HepG2 (cell line): ENCODE results near the gene TBX6. TPM values are rescaled to one million over a fixed set of nuclear protein-coding genes. Genes with fewer than 3 reads are reported as not detected.

Experiments used
- ATAC-seq: fragments of 200-7000 bp; cut with Tn5 transposase; 3 replicates; pipeline ENCODE4 v1.9.1; 2020; ENCODE audit warnings: mild to moderate bottlenecking, moderate library complexity
- BruUV-seq: library from RNA; stranded (reverse); fragments of 400-500 nt; replicated peaks from 2 replicates; lab custom pipeline; 2021; lab: Mats Ljungman, UMichigan
- CTCF ChIA-PET: fragments of 300-600 bp; formaldehyde crosslinking; extraction: SDS; loops from one replicate; lab custom pipeline; 2021; ENCODE audit warnings: low total read pairs, inconsistent platforms, low intra/inter-chr PET ratio; lab: Yijun Ruan, JAX
- POLR2A ChIA-PET: fragments of 350-600 bp; sonication (Branson Sonifier 250); formaldehyde crosslinking; loops from one replicate; lab custom pipeline; 2020; ENCODE audit warnings: antibody characterized with exemption, inconsistent platforms; lab: Yijun Ruan, JAX
- DNase-seq: peaks from one replicate; pipeline ENCODE4 v3.0.0-alpha.2; 2015; ENCODE audit warnings: low spot score
- FAIRE-seq: peaks from 3 replicates; lab custom pipeline; 2011; peaks lifted over from hg19 to GRCh38; lab: Jason Lieb, UNC
- H2AFZ ChIP-seq: one replicate; pipeline ENCODE4 v1.6.1; 2011; ENCODE audit warnings: low read length, inconsistent platforms
- H3K27ac ChIP-seq: fragments of 300-600 bp; 3 replicates; pipeline ENCODE4 v1.8.0; 2011; ENCODE audit warnings: mixed run types, mild to moderate bottlenecking, mixed read lengths, low read length, inconsistent platforms; ENCODE audit not compliant: insufficient read depth; ENCODE audit errors: extremely low read length
- H3K27me3 ChIP-seq, 2 experiments: fragments of 200-600 bp in 1 of 2; 2 replicates in 1 of 2; 3 replicates in 1 of 2; pipeline versions ENCODE4 v1.6.0 to v1.8.0; 2011; ENCODE audit warnings: low read length in 2 of 2, mild to moderate bottlenecking in 2 of 2, moderate library complexity in 2 of 2, inconsistent platforms in 1 of 2; ENCODE audit not compliant: insufficient read depth in 2 of 2, control insufficient read depth in 1 of 2
- H3K36me3 ChIP-seq, 2 experiments: fragments of 200-600 bp in 1 of 2; replicated peaks in 1 of 2; 2 replicates in 1 of 2; 3 replicates in 1 of 2; pipeline versions ENCODE4 v1.5.1 to v1.8.0; 2011; ENCODE audit warnings: low read length in 2 of 2, inconsistent platforms in 1 of 2; ENCODE audit not compliant: insufficient read depth in 2 of 2, control insufficient read depth in 1 of 2
- H3K4me1 ChIP-seq: 2 replicates; pipeline ENCODE4 v1.5.1; 2012; ENCODE audit warnings: low read length, inconsistent platforms; ENCODE audit not compliant: insufficient read depth
- H3K4me2 ChIP-seq: 2 replicates; pipeline ENCODE4 v1.6.0; 2011; ENCODE audit warnings: low read depth, low read length, inconsistent platforms
- H3K4me3 ChIP-seq, 3 experiments: fragments of 200-600 bp in 1 of 3; sonication (generic), shearing (Covaris generic) in 1 of 3; replicated peaks in 1 of 3; 2 replicates each; pipeline ENCODE4 v1.5.1; 2011 to 2016; ENCODE audit warnings: low read length in 3 of 3, inconsistent platforms in 2 of 3, low read depth in 2 of 3, mild to moderate bottlenecking in 2 of 3, control low read depth in 1 of 3, mixed read lengths in 1 of 3; ENCODE audit not compliant: insufficient read depth in 1 of 3
- H3K79me2 ChIP-seq: one replicate; pipeline ENCODE4 v1.6.1; 2011; ENCODE audit warnings: low read length, inconsistent platforms; ENCODE audit not compliant: insufficient read depth
- H3K9ac ChIP-seq: 2 replicates; pipeline ENCODE4 v1.6.0; 2011; ENCODE audit warnings: mild to moderate bottlenecking, low read depth, low read length, inconsistent platforms; ENCODE audit not compliant: insufficient read depth
- H3K9me3 ChIP-seq: 2 replicates; pipeline ENCODE4 v1.5.1; 2012; ENCODE audit warnings: mild to moderate bottlenecking, low read length
- H4K20me1 ChIP-seq: 2 replicates; pipeline ENCODE4 v1.6.0; 2011; ENCODE audit warnings: inconsistent platforms, mild to moderate bottlenecking, low read length, moderate library complexity; ENCODE audit not compliant: insufficient read depth
- PAWR ChIP-seq: sonication (generic); formaldehyde crosslinking; IDR thresholded peaks from 2 replicates; pipeline ENCODE4 v1.4.0; 2020; ENCODE audit warnings: missing genetic modification reagents, mild to moderate bottlenecking, borderline replicate concordance
- SIN3A ChIP-seq: IDR thresholded peaks from 2 replicates; pipeline ENCODE4 v1.6.1; 2011; ENCODE audit warnings: low read depth, mild to moderate bottlenecking, control low read depth, low read length, borderline replicate concordance
- ZNF263 ChIP-seq: sonication (generic); formaldehyde crosslinking; IDR thresholded peaks from 2 replicates; pipeline ENCODE4 v1.4.0; 2020; ENCODE audit warnings: missing genetic modification reagents
- ZZZ3 ChIP-seq: sonication (generic); formaldehyde crosslinking; IDR thresholded peaks from 2 replicates; pipeline ENCODE4 v1.4.0; 2020; ENCODE audit warnings: missing genetic modification reagents, mild to moderate bottlenecking, borderline replicate concordance
- WGBS: methylation state at CpG from one replicate; pipeline ENCODE4 v1.1.6; 2017; ENCODE audit warnings: low lambda C conversion rate; 5-methylcytosine and 5-hydroxymethylcytosine counted together
- in situ Hi-C: cut with HindIII; loops from 2 replicates; pipeline ENCODE4 v1.10.0; 2017; ENCODE audit warnings: low pct_unique_long_range_greater_than_20kb; ENCODE audit not compliant: extremely low pct_ligation_motif_present
- intact Hi-C: fragments of 100-400 bp; cut with micrococcal nuclease; formaldehyde crosslinking; loops from one replicate; pipeline ENCODE4 v1.10.0; 2022; ENCODE audit not compliant: unreplicated experiment
- polyA plus RNA-seq, 8 experiments: library from polyadenylated mRNA; depleted of rRNA in 3 of 8; stranded (reverse) in 7 of 8; unstranded in 1 of 8; fragments of >200 nt; fragmentation: Illumina TruSeq in 4 of 8; extraction: Trizol in 4 of 8; gene quantifications; 2 replicates each; pipeline versions ENCODE4 v1.2.1 to v1.2.3, GENCODE V29; 2011 to 2016; ENCODE audit warnings: low read depth in 4 of 8, missing spikeins in 1 of 8, mixed read lengths in 1 of 8; ENCODE audit not compliant: insufficient read depth in 1 of 8
- total RNA-seq, 5 experiments: library from RNA; depleted of rRNA; stranded (reverse); fragments of >200 nt; fragmentation: Illumina TruSeq; extraction: Trizol; gene quantifications; 2 replicates each; pipeline ENCODE4 v1.2.3, GENCODE V29; 2016; ENCODE audit warnings: low read depth in 1 of 5
- TF ChIP-seq, protein P1 (sequence below): sonication (generic); formaldehyde crosslinking; IDR thresholded peaks from 2 replicates; pipeline ENCODE4 v1.4.0; 2020; ENCODE audit warnings: missing genetic modification reagents

Gene TBX6
- total and polyA plus RNA-seq, 2 of the 13 experiments (the other 11 are each of a cell fraction or from before 2014, with no cell fraction given): 0.24 to 0.42 TPM

DNA sequence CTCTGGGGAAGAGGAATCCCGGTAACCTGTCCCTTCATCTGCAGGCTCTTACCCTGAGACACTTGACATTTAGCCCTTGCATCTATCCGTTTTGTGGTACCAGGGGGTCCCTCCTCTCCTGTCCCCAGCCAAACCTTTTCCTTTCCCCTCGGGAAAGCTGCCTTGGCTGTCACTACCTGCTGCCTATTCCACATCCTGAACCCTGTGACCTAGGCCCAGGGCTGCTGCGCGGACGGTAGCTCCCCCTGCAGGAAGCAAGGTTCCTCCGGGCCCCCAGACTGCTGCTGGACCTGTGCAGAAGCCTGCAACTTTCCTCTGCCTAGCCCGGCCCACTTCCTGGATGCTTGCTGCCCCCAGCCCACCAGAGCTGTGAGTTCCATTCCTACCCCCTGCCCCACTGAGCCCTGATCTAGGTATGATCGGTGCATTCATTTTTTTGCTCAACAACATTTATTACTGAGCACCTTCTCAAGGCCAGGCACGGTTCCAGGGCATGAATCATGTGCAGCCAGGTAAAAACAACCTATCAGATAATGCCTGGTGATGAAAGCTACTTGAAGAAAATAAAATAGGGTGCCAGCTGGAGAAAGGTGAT is 36.7 kb downstream of the TBX6 start (continued):
- TF ChIP-seq, protein P1, sequence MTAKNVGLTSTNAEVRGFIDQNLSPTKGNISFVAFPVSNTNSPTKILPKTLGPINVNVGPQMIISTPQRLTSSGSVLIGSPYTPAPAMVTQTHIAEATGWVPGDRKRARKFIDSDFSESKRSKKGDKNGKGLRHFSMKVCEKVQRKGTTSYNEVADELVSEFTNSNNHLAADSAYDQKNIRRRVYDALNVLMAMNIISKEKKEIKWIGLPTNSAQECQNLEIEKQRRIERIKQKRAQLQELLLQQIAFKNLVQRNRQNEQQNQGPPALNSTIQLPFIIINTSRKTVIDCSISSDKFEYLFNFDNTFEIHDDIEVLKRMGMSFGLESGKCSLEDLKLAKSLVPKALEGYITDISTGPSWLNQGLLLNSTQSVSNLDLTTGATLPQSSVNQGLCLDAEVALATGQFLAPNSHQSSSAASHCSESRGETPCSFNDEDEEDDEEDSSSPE (CRISPR knock-in tag): 0 out of 2 replicates have a peak, but pooled peaks have one; percentile 21
- TF ChIP-seq ZZZ3 (CRISPR knock-in tag) (no peak), SIN3A (0 out of 2 replicates have a peak, but pooled peaks have one; percentile 49)

DNA sequence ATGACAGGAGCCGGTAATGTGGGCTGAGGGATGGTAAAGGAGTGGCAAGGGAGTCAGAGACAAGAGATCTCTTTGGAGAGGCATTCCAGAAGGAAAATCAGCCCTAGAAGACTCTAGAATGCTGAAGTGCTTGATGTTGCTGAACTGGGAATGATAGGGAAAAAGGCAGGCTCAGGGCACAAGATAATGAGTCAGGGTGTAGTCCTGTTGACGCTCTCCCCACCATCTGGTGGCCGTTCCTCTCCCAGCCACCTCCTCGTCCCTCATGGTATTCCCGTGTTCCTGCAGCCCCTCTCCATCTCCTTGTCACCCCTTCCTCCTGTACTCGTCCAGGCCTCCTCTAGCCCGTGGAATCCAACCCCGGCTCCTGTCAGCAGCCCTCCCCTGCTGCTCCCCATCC is 37.3 kb downstream of the TBX6 start:
- 60% methylated on average over 8 of the region's 8 CpGs for WGBS
- Histone ChIP-seq H4K20me1 (no peaks in the 10 kb centered on the region), H3K79me2 (no peaks in the 10 kb centered on the region), H3K4me3 (no peak overlapping the region; a peak in 1 of 6 replicates), H3K9me3 (no peaks in the 10 kb centered on the region), H3K4me1 (peaks cover 26% of the 10 kb centered on the region)
- DNase-seq: no peak
- TF ChIP-seq PAWR: no peak
- 0 out of 2 replicates have a peak, but pooled peaks have one; percentile 8 for TF ChIP-seq ZNF263 (CRISPR knock-in tag)
- TF ChIP-seq, all 625 proteins: peak for 1
- ChIA-PET CTCF (interaction anchor here (1.6 kb wide), 2 partner anchors 12 to 23 kb away, joined by 4 to 6 read pairs; partner anchors contain the start of gene TLCD3B), POLR2A (interaction anchor here (0.6 to 5.6 kb wide), 2 partner anchors 10 to 21 kb away, joined by 3 to 66 read pairs; partner anchors contain the start of gene ALDOA)
- peak; percentile 7 for ATAC-seq
- Histone ChIP-seq H3K27me3 (peaks cover 0 to 7% of the 10 kb centered on the region in 2 experiments; a peak in 2 of 5 replicates), H2AFZ (no peak overlapping the region), H3K4me2 (peak overlapping the region; percentile 44), H3K27ac (no peak overlapping the region), H3K9ac (no peak overlapping the region; the same call in 1 of the 2 replicates), H3K36me3 (no peaks in the 10 kb centered on the region)
- in situ Hi-C loops: no loop called here
- intact Hi-C loops: no loop called here
- no peak for FAIRE-seq
- no TSS peak for BruUV-seq
